Measurements from ENCODE around the gene DCDC2.

The DCDC2 gene

GRCh38 chr6:24140591-24140990 lies 217.3 kb downstream of the DCDC2 start:
- DNase-seq: no peak

GRCh38 chr6:24139639-24140038 lies 218.2 kb downstream of the DCDC2 start:
- DNase-seq: no peak

- DNase-seq: no peak
Measured at GRCh38 chr6:24139080-24139479, 218.8 kb downstream of the DCDC2 start.

GRCh38 chr6:24131751-24132150 lies 226.1 kb downstream of the DCDC2 start:
- no peak for DNase-seq

GRCh38 chr6:24127316-24127715 lies 230.5 kb downstream of the DCDC2 start:
- DNase-seq: no peak

GRCh38 chr6:24126586-24127192 lies 231.2 kb downstream of the DCDC2 start:
- DNase-seq: no peak

- DNase-seq: peak; percentile 78
Measured at GRCh38 chr6:24125980-24126379, 231.9 kb downstream of the DCDC2 start, which contains the start of gene NRSN1. TSS of gene NRSN1 (plus strand) at chr6:24126215. CDS start at chr6:24134328, 8,113 bp downstream.

- no peak for DNase-seq
Measured at GRCh38 chr6:24122139-24122538, 235.7 kb downstream of the DCDC2 start.

All from NCI-H774 (cell line).